ENCODE results near the gene SRSF8. TPM values are rescaled to one million over a fixed set of nuclear protein-coding genes. Genes with fewer than 3 reads are reported as not detected.

The SRSF8 gene
- total RNA-seq, 1 donor from 2014 or later, result 35.1 TPM

- H3K4me3 ChIP-seq, result no peak overlapping the region
- H3K36me3 ChIP-seq, result no peaks in the 10 kb centered on the region
- no peaks in the 10 kb centered on the region for H3K4me1 ChIP-seq
- DNase-seq (ENCODE audit: extremely low spot score in 2 of 2), result no peak
- no peak for TF ChIP-seq POLR2AphosphoS5 (IDR thresholded peaks at IDR 0.05; ENCODE audit: insufficient read depth in 1 of 2, low read depth in 1 of 2)
- no peak for TF ChIP-seq CTCF (IDR thresholded peaks at IDR 0.05)
- TF ChIP-seq POLR2A (IDR thresholded peaks at IDR 0.05), result no peak
- intact Hi-C loops (cut with DNase I), result no loop called here
- H3K27ac ChIP-seq, result no peak overlapping the region
- no peaks in the 10 kb centered on the region for H3K27me3 ChIP-seq
- H3K9me3 ChIP-seq, result no peaks in the 10 kb centered on the region
Observed at GRCh38 chr11:95050595-95051202, 16.0 kb upstream of the SRSF8 start.

- Histone ChIP-seq H3K36me3 (no peaks in the 10 kb centered on the region), H3K27me3 (no peaks in the 10 kb centered on the region), H3K9me3 (no peaks in the 10 kb centered on the region), H3K27ac (no peak overlapping the region), H3K4me1 (no peaks in the 10 kb centered on the region), H3K4me3 (no peak overlapping the region)
- DNase-seq (ENCODE audit: extremely low spot score in 2 of 2), result no peak
- no peak for TF ChIP-seq POLR2A (IDR thresholded peaks at IDR 0.05)
- TF ChIP-seq CTCF (IDR thresholded peaks at IDR 0.05), result no peak
- TF ChIP-seq POLR2AphosphoS5 (IDR thresholded peaks at IDR 0.05; ENCODE audit: insufficient read depth in 1 of 2, low read depth in 1 of 2), result no peak
- intact Hi-C loops (cut with DNase I), result no loop called here
Observed at GRCh38 chr11:95054356-95054755, 12.4 kb upstream of the SRSF8 start.

- TF ChIP-seq POLR2A (IDR thresholded peaks at IDR 0.05) (no peak), POLR2AphosphoS5 (IDR thresholded peaks at IDR 0.05; ENCODE audit: insufficient read depth in 1 of 2, low read depth in 1 of 2) (no peak)
- no peak for DNase-seq (ENCODE audit: extremely low spot score in 2 of 2)
- no peaks in the 10 kb centered on the region for H3K27me3 ChIP-seq
- no peaks in the 10 kb centered on the region for H3K9me3 ChIP-seq
- H3K4me3 ChIP-seq, result no peak overlapping the region
- no peaks in the 10 kb centered on the region for H3K36me3 ChIP-seq
- no peak overlapping the region for H3K27ac ChIP-seq
- no peaks in the 10 kb centered on the region for H3K4me1 ChIP-seq
- intact Hi-C loops (cut with DNase I), result no loop called here
Observed at GRCh38 chr11:95055283-95055897, 11.3 kb upstream of the SRSF8 start.

GRCh38 chr11:95057959-95058358 is 8.8 kb upstream of the SRSF8 start:
- Histone ChIP-seq H3K4me1 (no peaks in the 10 kb centered on the region), H3K27ac (no peak overlapping the region), H3K36me3 (no peaks in the 10 kb centered on the region), H3K9me3 (no peaks in the 10 kb centered on the region), H3K4me3 (no peak overlapping the region), H3K27me3 (no peaks in the 10 kb centered on the region)
- intact Hi-C loops (cut with DNase I), result no loop called here
- no peak for DNase-seq (ENCODE audit: extremely low spot score in 2 of 2)
- TF ChIP-seq POLR2AphosphoS5 (IDR thresholded peaks at IDR 0.05; ENCODE audit: insufficient read depth in 1 of 2, low read depth in 1 of 2) (no peak), CTCF (IDR thresholded peaks at IDR 0.05) (no peak), POLR2A (IDR thresholded peaks at IDR 0.05) (no peak)

GRCh38 chr11:95058621-95059020 is 8.1 kb upstream of the SRSF8 start:
- H3K36me3 ChIP-seq, result no peaks in the 10 kb centered on the region
- DNase-seq (ENCODE audit: extremely low spot score in 2 of 2), result no peak
- no peak for TF ChIP-seq CTCF (IDR thresholded peaks at IDR 0.05)
- H3K9me3 ChIP-seq, result no peaks in the 10 kb centered on the region
- intact Hi-C loops (cut with DNase I), result no loop called here
- no peaks in the 10 kb centered on the region for H3K27me3 ChIP-seq
- H3K4me3 ChIP-seq, result no peak overlapping the region
- no peak overlapping the region for H3K27ac ChIP-seq
- H3K4me1 ChIP-seq, result no peaks in the 10 kb centered on the region

Data from vagina (tissue), 2 donors.